ENCODE data around the gene ANP32D. TPM values are rescaled to one million over a fixed set of nuclear protein-coding genes. Genes with fewer than 3 reads are reported as not detected.
"Not testable (repeated sequence)": the region's sequence is repeated elsewhere in the genome, so short reads cannot be mapped to it uniquely, and the experiment has no call there.

The ANP32D gene
- total RNA-seq (2021) (not detected in 2 replicates), Bru-seq, nascent RNA (not detected), BruChase-seq, experiment 1, labeled RNA remaining after a 2-hour chase (not detected), BruChase-seq, experiment 2, labeled RNA remaining after a 6-hour chase (not detected)
- long read RNA-seq, result 0 reads

DNA sequence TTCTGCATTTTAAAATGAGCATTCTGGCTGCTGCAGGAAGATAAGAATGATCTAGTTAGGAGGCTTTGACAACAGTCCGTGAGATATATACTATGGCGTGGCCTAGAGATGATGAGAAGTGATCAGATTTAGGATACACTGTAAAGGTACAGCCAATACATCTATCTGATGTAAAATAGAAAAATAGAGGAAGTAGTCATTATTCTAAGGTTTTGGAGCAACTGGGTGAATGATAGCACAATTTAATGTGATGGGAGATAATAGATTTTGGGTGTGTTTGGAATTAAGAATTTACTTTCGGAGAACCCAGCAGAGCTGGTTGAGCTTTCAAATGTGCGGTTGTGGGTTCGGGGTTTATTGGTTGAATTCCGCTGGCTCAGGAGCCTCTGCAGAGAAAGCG, at the start of gene ANP32D:
TSS of gene ANP32D (plus strand) at position 301 of the 400 bp plus-strand sequence. CDS start 106 bp downstream, outside the sequence.
- intact Hi-C loops (cut with micrococcal nuclease; ENCODE audit: unreplicated experiment), result no loop called here
- Histone ChIP-seq H3K9me3 (ENCODE audit: low read depth, low read length, poor library complexity, severe bottlenecking) (peaks cover 15% of the 10 kb centered on the region), H3K27me3 (replicated peaks; ENCODE audit: insufficient read depth, low read depth, low read length, poor library complexity) (no peaks in the 10 kb centered on the region), H3K27ac (ENCODE audit: low read depth, low read length, poor library complexity, severe bottlenecking) (no peak within 1 kb of the TSS), H3K4me3 (ENCODE audit: low read depth, low read length, poor library complexity, severe bottlenecking) (no peak within 1 kb of the TSS), H3K36me3 (ENCODE audit: insufficient read depth, low read length, poor library complexity, severe bottlenecking) (no peaks in the 10 kb centered on the region), H3K4me1 (ENCODE audit: insufficient read depth, low read length, poor library complexity, severe bottlenecking) (no peaks in the 10 kb centered on the region)
- TF ChIP-seq, protein P1, sequence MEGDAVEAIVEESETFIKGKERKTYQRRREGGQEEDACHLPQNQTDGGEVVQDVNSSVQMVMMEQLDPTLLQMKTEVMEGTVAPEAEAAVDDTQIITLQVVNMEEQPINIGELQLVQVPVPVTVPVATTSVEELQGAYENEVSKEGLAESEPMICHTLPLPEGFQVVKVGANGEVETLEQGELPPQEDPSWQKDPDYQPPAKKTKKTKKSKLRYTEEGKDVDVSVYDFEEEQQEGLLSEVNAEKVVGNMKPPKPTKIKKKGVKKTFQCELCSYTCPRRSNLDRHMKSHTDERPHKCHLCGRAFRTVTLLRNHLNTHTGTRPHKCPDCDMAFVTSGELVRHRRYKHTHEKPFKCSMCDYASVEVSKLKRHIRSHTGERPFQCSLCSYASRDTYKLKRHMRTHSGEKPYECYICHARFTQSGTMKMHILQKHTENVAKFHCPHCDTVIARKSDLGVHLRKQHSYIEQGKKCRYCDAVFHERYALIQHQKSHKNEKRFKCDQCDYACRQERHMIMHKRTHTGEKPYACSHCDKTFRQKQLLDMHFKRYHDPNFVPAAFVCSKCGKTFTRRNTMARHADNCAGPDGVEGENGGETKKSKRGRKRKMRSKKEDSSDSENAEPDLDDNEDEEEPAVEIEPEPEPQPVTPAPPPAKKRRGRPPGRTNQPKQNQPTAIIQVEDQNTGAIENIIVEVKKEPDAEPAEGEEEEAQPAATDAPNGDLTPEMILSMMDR (conservative IDR thresholded peaks at IDR 0.05; ENCODE audit: low read depth, low read length), result no peak
- TF ChIP-seq EZH2 (IDR thresholded peaks at IDR 0.05; ENCODE audit: borderline replicate concordance, low read depth, low read length, poor library complexity, severe bottlenecking), result no peak
- CTCF ChIA-PET, result no interaction called here
- DNase-seq (ENCODE audit: low spot score), result no peak
- BruUV-seq (replicated peaks), result no TSS peak
- POLR2A ChIA-PET (ENCODE audit: low non-redundant PET), result no interaction called here

DNA sequence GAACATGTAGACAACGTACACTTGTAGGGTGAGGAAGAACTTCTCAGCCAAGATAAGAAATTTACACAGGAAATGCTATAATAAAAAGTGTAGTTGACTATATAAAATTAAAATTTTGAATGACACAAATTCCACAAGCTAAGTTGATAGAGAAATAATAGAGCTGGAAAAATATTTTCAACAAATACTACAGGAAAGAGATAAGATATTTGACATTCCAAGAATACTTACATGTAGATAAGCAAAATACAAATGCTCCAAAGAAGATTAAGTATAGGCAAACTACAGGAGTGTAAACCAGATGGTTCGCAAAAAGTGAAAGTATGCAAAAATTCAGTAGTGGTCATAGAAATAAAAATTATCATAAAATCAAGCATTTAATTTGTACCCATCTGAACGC, 49.2 kb upstream of the ANP32D start:
- Histone ChIP-seq H3K9me3 (ENCODE audit: low read depth, low read length, poor library complexity, severe bottlenecking) (no peaks in the 10 kb centered on the region), H3K4me3 (ENCODE audit: low read depth, low read length, poor library complexity, severe bottlenecking) (no peak overlapping the region), H3K27me3 (replicated peaks; ENCODE audit: insufficient read depth, low read depth, low read length, poor library complexity) (no peaks in the 10 kb centered on the region), H3K36me3 (ENCODE audit: insufficient read depth, low read length, poor library complexity, severe bottlenecking) (no peaks in the 10 kb centered on the region), H3K4me1 (ENCODE audit: insufficient read depth, low read length, poor library complexity, severe bottlenecking) (no peaks in the 10 kb centered on the region), H3K27ac (ENCODE audit: low read depth, low read length, poor library complexity, severe bottlenecking) (no peak overlapping the region)
- POLR2A ChIA-PET (ENCODE audit: low non-redundant PET), result interaction anchor here (0.7 kb wide), 1 partner anchor 34 kb away, joined by 6 read pairs; no protein-coding TSS in a partner anchor
- TF ChIP-seq, protein P1 (conservative IDR thresholded peaks at IDR 0.05; ENCODE audit: low read depth, low read length), result no peak
- no peak for TF ChIP-seq EZH2 (IDR thresholded peaks at IDR 0.05; ENCODE audit: borderline replicate concordance, low read depth, low read length, poor library complexity, severe bottlenecking)
- DNase-seq (ENCODE audit: low spot score), result no peak
- BruUV-seq (replicated peaks), result no TSS peak
- CTCF ChIA-PET, result no interaction called here
- intact Hi-C loops (cut with micrococcal nuclease; ENCODE audit: unreplicated experiment), result no loop called here

DNA sequence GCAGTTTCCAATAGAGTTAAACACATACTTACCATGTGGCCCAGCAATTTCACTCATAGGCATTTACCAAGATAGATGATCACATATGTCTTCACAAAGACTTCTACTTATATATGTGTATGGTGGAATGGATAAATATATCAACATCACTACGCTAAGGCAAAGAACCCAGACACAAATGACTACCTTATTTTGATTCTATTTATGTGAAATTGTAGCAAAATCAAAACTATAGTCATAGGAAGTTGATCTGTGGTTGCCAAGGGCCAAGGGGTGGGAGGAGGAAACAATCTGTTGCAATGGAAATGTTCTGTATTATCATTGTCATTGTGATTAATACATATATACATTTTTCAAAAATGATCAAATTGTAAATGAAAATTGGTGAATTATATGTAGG, 47.7 kb upstream of the ANP32D start:
- DNase-seq (ENCODE audit: low spot score), result no peak
- BruUV-seq (replicated peaks), result no TSS peak
- Histone ChIP-seq H3K4me1 (ENCODE audit: insufficient read depth, low read length, poor library complexity, severe bottlenecking) (no peaks in the 10 kb centered on the region), H3K27me3 (replicated peaks; ENCODE audit: insufficient read depth, low read depth, low read length, poor library complexity) (no peaks in the 10 kb centered on the region), H3K36me3 (ENCODE audit: insufficient read depth, low read length, poor library complexity, severe bottlenecking) (no peaks in the 10 kb centered on the region), H3K27ac (ENCODE audit: low read depth, low read length, poor library complexity, severe bottlenecking) (no peak overlapping the region), H3K9me3 (ENCODE audit: low read depth, low read length, poor library complexity, severe bottlenecking) (no peaks in the 10 kb centered on the region), H3K4me3 (ENCODE audit: low read depth, low read length, poor library complexity, severe bottlenecking) (no peak overlapping the region)
- TF ChIP-seq, protein P1 (conservative IDR thresholded peaks at IDR 0.05; ENCODE audit: low read depth, low read length), result no peak
- TF ChIP-seq EZH2 (IDR thresholded peaks at IDR 0.05; ENCODE audit: borderline replicate concordance, low read depth, low read length, poor library complexity, severe bottlenecking), result no peak
- CTCF ChIA-PET, result no interaction called here
- intact Hi-C loops (cut with micrococcal nuclease; ENCODE audit: unreplicated experiment), result no loop called here
- POLR2A ChIA-PET (ENCODE audit: low non-redundant PET), result no interaction called here

DNA sequence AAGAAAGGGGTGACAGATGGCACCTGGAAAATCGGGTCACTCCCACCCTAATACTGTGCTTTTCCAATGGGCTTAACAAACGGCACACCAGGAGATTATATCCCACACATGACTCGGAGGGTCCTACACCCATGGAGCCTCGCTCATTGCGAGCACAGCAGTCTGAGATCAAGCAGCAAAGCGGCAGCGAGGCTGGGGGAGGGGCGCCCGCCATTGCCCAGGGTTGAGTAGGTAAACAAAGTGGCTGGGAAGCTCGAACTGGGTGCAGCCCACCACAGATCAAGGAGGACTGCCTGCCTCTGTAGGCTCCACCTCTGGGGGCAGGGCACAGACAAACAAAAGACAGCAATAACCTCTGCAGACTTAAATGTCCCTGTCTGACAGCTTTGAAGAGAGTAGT, 38.3 kb upstream of the ANP32D start:
- DNase-seq (ENCODE audit: low spot score); H3K9me3 ChIP-seq (ENCODE audit: low read depth, low read length, poor library complexity, severe bottlenecking); H3K4me3 ChIP-seq (ENCODE audit: low read depth, low read length, poor library complexity, severe bottlenecking); intact Hi-C loops (cut with micrococcal nuclease; ENCODE audit: unreplicated experiment); BruUV-seq (replicated peaks); CTCF ChIA-PET; H3K27ac ChIP-seq (ENCODE audit: low read depth, low read length, poor library complexity, severe bottlenecking); H3K4me1 ChIP-seq (ENCODE audit: insufficient read depth, low read length, poor library complexity, severe bottlenecking); H3K36me3 ChIP-seq (ENCODE audit: insufficient read depth, low read length, poor library complexity, severe bottlenecking); H3K27me3 ChIP-seq (replicated peaks; ENCODE audit: insufficient read depth, low read depth, low read length, poor library complexity): not testable (repeated sequence)
- POLR2A ChIA-PET (ENCODE audit: low non-redundant PET), result interaction anchor here (0.6 kb wide), 1 partner anchor 288 kb away, joined by 3 read pairs; no protein-coding TSS in a partner anchor

All from A673 (cell line).